Measurements from ENCODE around the gene EPHA2. TPM values are rescaled to one million over a fixed set of nuclear protein-coding genes. Genes with fewer than 3 reads are reported as not detected.

EPHA2 gene
- total RNA-seq, 1 donor from 2014 or later, result 17.6 TPM

DNA sequence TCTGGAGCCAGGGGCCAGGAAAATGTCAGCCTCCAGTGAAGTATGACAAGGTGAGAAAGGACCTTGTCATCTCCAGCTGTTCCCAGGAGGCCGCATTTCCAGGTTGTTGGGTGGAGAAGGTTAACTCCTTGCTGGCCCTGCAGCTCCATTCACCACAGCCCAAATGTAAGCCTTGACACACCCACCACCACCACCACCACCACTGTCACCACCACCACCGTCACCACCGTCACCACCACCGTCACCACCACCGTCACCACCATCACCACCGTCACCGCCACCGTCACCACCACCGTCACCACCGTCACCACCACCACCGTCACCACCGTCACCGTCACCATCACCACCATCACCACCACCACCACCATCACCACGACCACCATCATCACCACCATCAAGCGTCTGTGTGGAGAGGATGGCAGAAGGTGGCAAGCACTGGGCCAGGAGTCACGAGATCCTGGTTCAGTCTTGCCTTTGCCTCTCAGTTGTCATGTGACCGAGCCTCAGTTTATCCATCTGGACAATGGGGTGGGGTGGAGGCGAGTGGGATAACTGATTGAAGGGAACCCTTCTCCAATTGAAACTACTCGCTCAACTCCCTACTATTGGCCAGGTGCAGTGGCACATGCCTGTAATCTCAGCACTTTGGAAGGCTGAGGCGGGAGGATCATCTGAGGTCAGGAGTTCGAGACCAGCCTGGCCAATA lies 61.3 kb downstream of the EPHA2 start:
- no peak for DNase-seq (ENCODE audit: low spot score)

DNA sequence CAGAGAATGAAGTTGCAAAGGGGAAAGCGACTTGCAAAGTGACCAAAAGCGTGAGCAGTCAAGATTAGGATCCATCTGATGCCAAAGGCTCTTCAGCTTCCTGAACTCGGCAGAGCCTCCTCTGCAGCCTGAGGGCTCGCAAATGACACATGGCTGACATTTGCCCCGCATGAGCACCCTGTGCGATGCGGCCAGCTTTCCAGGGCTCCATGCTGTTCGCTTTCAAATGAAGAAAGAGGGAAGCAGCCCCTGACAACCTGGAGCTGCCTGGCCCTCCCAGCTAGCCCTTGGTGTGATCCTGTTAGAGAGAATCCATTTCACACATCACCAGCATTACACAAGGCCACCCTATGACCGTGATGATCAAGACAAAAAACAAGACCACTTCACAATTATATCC lies 62.3 kb downstream of the EPHA2 start:
- DNase-seq (ENCODE audit: low spot score), result no peak

DNA sequence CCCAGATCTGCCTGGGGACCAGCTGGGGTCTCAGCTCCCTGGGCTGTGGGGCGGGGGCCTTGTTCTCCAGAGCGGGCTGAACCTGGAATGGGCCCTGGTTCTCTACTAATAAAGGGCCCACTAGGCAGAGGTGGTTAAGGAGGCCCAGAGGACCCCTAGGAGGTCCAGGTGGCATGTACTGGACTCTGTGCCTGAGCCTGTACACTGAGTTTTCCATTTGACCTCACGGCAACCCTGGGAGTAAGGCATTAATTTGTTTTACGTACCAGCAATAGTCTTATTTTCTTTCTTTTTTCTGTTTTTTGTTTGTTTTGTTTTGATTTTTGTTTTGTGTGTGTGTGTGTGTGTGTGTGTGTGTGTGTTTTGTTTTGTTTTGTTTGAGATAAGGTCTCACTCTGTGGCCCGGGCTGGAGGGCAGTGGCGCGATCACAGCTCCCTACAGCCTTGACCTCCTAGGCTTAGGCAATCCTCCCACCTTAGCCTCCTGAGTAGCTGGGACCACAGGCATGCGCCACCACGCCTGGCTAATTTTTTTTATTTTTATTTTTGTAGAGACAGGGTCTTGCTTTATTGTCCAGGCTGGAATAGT lies 62.9 kb downstream of the EPHA2 start:
- no peak for DNase-seq (ENCODE audit: low spot score)

DNA sequence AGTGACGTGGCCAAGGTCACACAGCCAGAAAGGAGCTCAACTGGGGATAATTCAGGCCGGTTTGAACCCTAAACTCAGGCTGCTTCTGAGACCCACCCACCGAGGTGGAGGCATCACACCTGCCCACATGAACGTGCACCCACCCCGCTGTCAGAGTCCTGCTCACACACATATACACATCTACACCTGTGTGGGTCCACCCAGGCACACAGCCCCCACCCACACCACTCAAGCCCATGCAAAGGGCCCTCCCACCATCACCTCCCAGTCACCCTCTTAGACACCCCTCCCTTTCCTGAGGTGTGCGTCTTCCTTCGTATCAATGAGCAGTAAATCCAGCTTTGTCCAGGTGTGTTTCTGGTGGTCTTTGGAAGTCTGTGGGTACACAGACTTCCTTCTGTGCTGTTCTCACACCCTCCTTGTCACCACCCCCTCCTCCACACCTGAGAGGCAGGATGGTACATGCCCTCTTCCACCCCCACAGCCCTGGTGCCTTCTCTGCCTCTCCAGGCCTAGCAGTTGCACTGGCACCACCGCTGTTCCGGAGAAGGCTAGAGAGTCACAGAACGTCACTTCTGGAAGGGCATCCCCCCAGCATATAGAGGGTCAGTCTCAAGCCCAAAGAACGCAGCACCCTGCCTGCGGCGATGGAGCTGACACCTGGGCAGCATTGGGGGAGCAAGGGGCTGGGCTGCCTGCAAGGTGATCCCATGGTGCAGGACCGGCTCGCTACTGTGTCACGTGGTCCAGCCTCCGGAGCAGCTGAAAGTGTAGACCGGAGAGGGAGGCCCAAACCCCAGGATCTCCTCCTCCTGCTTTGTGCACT lies 63.6 kb downstream of the EPHA2 start:
- no peak for DNase-seq (ENCODE audit: low spot score)

DNA sequence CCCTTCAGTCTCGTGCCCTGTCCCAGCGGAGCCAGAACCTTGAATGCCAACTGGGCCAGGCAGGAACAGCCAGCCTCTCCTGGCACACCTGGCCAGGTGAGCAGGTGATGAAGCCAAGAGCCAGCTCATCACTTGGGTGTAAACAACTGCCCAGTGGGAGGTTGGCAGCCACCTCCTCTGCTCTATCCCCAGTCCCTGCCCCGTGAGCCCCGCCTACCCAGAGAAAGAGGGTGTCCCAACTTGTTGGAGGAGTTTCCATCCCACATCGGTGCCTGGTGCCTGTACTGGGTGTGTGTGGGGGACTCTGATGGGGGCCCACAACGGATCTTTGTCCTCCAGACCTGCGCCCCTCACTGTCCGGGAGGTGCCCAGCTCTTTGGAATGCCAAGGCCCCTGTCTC lies 64.6 kb downstream of the EPHA2 start:
- DNase-seq (ENCODE audit: low spot score), result no peak

DNA sequence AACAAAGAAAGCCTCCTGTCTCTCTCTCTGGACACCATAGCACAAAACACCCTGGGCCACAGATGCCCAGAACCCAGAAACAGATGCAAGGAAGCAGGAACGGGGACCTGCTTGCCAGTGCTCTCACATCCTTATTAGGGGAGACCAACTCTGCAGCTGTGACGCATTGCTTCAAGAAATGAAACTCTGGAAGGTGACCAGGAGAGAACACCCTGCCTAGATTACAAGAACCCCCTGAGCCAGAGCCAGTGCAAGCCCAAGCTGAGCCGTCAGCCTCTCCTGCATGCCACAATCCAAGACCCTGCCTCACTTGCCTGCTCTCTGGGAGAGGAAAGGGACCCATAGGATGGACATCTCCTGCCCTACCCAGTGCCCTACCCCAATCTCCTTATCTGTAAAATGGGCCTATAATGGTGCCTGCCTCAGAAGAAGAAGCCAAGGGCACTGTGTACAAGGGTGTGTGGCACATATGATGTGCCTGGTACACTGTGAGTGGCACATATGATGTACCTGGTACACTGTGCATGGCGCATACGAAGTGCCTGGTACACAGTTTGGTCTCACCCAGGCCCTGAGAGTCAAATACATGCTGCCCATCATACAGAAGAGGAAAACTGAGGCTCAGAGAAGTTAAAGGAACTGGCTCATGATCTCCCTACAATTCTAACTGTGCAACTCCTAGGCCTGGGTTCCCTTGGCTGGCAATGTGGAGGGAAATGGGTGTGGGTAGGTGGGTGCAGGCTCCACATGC lies 65.6 kb downstream of the EPHA2 start:
- no peak for DNase-seq (ENCODE audit: low spot score)

DNA sequence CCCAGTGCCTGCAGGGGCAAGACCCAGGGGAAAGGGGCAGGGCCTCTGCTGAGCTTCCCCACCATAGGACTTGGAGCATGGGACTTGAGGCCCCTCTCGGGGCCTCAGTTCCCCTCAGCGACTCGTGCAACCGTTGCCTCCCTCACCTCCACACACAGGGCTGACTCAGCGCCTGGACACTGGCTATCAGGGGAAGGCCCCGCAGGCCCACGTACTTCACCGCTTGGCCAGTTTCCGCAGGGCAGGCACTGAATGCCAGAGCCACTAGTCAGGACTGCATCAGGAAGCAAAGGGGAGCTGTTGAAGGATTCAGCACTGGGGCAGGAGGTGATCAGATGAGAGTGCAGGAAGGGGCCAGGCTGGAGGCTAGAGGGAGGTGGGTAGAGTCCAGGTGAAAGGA lies 66.9 kb downstream of the EPHA2 start:
- DNase-seq (ENCODE audit: low spot score), result no peak

DNA sequence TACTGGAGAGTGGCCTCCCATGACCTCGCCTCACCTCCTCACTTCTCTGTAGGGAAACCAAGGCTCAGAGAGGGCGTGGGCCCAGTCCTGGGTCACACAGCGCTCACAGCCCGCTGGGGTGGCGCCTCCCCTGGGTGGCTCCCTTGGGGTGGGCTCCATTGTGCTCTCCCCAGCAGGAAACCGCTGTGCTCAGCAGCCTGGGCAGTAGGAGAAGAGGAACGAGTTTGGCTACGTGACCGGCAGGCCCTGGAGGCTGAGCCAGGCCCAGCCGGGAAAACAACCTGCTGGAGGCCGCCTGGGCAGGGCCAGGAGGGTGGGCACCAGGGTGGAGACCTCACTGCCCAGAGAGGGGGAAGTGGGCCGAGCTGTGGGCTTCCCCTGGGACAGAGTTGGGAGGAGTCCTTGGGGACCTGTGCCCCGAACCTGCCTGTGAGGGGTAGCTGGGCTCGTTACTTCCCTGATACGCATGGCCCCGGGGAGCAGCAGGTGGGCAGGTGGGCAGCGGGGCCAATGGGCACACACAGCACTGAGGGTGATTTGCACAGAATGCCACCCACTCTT lies 67.4 kb downstream of the EPHA2 start:
- no peak for DNase-seq (ENCODE audit: low spot score)

DNA sequence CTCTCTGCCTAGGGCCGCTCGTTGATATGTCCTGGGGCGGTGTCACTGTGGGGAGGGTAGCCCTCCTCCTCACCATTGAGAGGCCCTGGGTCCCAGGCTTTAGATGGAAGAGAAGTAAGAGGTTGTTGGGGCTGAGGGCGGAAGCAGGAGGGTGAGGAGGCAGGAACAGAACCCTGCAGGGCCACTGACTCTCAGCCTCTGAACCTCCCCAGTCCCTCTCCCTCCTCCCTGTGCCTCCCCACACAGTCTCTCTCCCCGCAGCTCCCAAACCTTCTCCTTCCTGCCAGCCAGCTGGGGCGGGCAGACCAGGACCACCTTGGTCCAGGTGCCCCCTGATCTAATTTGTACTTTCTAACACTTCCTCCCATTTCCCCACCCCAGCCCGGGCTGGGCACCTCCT lies 68.1 kb downstream of the EPHA2 start:
- no peak for DNase-seq (ENCODE audit: low spot score)

DNA sequence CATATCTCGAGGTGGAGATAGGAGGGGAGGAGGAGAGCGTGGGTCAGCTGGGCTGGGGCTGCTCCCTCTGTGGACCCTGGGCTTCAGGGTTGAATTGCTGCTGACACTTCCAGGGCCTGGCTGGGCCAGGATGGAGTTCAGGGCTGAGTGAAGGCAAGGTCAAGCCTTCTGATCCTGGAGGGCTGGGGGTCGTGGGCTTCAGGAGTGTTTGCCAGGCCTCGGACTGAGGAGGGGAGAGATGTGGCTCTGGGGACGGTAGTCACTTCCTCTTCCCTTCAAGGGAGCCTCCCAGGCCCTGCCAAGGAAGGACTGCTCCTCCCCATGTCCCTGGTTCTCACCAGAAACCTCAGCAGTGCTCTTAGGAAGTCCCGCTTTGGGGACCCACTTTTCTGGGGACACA lies 70.3 kb downstream of the EPHA2 start:
- no peak for DNase-seq (ENCODE audit: low spot score)

DNA sequence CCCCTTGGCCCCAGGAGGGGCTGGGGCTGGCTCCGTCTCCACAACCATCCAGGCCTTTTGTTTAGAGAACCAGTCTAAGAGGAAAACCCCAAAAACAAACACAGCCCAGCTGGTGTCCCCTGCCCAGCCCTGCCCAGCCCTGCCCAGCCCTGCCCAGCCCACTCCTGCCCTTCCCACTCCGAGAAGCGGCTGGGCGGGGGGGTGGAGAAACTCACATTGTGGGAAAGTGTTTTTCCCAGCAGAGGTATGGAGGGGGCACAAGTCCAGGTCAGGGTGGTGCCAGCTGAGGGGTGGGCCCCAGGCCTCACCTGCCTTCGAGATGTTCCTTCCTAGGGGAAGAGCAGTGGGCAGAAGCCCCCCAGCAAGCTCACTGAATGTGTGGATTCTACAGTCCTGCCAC lies 72.4 kb downstream of the EPHA2 start:
- DNase-seq (ENCODE audit: low spot score), result no peak

DNA sequence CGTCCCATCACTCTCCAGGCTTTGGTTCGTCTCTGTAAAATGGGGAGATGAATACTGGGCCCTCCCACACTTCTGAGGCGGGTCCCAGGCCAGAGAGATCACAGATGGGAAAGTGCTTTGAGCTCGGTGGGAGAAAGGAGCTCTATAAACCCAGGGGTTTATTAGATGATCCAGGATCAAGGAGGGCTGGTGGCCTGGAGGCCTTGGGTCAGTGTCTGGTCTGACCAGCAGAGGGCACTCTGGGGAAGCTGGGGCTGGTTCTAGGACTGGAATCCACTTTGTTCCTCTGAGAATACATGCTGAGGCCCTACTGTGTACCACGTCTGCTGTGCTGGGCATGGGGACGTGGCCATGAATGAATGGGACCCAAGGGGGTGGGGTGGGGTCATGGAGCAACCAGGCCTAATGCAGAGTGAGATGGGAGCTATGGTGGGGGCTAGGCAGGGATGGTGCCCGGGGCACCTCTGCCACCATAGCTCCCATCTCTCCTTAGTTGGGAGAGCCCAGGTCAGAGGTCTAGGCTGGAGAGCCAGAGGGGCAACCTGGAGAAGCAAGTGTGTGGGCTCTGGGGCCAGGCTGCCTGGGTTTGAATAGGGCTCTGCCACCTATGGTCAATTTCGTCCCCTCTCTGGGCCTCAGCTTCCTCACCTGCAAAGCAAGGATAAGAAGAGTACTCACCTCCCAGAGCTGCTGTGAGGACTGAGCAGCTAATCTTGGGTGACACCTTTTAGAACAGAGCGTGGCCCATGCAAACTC lies 73.4 kb downstream of the EPHA2 start:
- DNase-seq (ENCODE audit: low spot score), result no peak

DNA sequence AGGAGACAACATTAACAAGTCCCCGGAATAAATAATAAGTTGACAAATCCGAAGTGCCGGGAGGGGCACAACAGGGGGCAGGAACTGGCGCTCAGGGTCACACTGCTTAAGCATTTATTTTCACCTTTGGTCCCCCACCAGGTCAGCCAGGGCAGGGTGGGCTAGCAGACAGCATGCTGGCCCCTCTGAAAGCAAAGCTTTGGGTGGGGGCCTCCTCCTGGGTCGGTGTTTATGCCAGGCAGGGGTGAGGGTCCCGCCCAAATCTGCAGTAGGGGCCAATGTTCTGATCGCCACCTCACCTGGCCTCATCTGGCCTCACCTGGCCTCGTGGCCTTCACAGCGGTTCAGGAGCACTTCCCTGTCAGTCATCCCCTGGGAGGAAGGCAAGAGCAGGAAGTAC lies 74.2 kb downstream of the EPHA2 start:
- no peak for DNase-seq (ENCODE audit: low spot score)

DNA sequence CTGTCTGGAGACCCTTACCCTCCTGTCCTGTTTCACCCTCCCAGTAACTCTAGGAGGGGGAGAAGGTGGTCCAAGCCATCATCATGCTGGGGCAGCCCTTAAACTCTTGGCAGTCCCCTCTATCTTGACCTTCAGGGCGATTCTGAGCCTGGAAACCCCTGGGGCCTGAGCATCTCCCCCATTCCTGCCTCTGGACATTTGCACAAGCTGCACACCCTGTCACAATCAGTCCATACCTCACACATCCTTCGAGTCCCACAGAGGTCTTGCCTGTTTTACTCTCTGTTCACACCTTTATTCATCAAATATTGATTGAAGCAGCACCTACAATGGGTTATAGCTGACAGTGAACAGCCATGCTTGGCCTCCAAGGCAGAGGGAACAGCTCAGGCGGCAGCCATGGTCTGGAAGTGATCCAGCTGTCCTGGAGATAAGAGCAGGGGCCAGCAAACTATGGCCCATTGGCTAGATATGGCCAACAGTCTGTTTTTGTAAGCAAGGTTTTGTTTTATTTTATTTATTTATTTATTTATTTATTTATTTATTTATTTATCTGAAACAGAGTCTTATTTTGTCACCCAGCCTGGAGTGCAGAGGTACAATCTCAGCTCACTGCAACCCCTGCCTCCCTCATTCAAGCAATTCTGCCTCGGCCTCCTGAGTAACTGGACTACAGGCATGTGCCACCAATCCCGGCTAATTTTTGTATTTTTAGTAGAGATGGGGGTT lies 75.3 kb downstream of the EPHA2 start:
- no peak for DNase-seq (ENCODE audit: low spot score)

DNA sequence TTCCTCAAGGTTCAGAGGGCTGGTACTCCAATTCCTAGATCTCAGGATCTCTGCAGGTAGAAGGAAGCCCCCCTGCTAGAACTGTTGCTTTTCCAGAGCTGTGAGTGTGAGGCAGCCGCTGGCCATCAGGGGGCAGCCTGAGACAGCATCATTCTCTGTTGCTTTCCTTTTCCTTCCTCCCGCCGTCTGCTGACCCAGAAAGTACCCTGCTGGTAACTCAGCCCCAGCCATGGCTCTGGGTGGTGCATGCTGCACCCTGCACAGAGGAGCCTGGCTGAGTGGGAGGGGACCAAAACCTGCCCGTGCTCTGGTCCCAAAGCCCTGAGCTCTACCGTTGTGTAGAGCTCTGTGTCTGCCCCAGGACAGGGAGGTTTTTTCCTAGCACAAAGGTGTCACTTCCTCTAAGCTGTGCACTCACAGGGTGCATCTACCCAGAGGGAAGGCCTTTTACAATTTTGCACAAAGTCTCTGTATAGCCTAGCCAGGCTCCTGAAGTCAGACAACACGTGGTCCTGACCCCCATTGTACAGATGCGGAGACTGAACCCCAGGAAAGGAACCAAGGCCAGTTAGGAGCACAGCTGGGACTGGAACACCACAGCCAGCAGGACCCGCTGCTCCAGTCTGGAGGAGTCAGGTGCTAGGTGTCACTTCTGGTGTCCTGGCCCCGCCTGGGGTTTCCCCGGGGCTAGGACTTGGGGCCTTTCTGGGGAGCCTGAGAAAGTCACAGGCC lies 76.8 kb downstream of the EPHA2 start:
- DNase-seq (ENCODE audit: low spot score), result no peak

DNA sequence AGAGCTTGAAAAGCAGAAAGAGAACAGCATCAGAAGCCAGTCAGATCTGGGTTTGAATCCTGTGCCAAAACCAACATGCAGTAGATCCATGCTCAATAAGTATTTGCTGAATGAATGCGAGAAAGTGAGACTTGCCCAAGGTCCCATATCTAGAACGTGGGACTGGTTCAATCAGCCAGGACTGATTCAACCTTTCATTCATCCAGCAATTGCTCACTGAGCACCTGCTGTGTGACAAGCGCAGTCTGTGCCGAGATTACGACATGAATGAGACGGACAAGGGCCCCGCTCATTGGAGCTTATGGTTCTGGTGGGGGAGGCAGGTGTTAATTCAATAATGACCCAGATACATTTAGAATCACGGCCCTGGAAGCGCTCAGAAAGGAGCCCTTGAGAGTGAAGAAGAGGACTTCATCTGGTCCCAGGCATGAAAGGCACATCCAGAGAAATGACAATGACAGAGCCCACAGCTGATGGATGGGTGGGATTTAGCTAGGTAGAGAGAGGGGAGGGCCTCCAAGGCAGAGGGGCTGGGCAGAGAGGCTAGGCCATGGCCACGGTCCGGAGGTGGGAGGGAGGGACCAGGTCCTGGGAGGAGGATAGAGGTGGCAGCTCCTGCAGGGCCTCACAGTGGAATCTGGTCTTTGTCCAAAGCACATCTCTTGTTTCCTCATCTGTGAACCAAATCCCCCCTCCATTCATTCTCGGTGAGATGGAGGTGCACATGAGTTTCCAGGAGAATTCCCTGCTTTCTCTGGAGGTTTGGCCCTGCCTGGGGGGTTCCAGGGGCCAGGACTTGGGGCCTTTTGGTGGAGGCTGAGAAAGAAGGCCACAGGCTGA lies 78.2 kb downstream of the EPHA2 start:
- no peak for DNase-seq (ENCODE audit: low spot score)

DNA sequence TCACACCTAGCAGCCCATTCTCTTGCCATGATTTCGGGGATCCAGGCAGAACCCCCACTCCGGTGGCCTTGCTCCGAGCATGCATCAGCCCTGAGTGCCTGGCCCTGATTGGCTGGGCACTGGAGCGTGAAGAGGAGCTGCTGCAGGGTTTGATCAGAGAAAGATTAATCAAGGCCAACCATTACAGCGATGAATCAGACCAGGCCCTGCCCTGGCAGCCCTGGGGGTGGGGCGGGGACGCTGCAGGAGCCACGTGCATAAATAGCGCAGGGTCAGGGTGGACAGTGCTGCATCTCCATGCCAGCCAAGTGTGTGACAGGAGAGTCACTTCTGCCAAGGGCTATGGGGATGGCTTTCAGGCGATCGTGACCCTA lies 79.0 kb downstream of the EPHA2 start:
- no peak for DNase-seq (ENCODE audit: low spot score)

All from mesenteric fat pad (tissue), 1 donor.